Measurements from ENCODE around the gene S100A1.

S100A1 gene

GRCh38 chr1:153610811-153611301 is 17.4 kb upstream of the S100A1 start:
- no peak for FAIRE-seq

DNA sequence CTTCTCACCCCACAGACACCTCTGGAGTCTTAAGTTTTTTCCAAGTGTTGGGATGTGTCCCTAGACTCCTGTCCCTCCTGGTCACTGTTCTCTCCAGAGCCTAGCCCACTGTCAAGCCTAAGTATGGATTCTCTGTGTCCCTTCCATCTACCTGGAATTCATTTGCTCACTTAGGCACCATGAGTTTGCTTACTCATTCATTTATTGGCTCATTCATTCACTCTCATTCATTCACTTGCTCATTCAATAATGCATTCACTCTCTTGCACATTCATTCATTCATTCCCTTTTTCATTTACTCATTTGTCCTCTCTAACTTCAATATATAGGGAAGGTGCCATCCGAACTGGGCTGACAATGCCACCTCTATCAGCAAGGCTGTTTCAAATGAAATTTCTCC is 16.9 kb upstream of the S100A1 start:
- no peak for FAIRE-seq

DNA sequence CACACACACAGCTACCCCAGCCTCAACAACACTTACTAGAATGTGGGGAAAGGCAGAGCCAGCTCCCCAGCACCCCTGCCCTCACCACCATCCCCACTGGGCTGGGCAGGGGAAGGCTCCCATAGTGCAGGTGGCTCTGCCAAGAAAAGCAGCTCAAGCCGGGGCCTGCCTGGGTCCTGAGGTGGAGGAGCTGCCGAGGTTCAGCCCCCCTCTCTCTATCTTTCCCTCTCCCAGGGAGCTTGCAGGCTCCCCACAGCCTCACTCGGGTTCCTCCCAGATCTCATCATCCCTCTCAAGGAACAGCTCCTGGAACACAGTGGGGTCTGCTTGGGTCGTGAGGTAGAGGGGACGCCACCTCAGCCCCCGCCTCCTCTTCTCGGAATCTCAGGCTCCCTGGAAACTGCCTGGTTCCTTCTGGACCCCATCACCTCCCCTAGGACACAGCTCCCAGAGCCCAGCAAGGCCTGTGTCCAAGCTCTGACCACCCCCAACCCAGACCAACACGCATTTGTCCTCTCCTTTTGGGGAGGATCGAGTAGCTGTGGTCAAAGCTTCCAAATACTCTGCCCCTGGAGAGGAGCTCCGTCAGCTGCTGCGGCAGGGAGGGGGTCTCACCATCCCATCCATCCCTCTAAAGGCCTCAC is 16.0 kb upstream of the S100A1 start:
- FAIRE-seq = no peak

- FAIRE-seq = no peak
Measured at GRCh38 chr1:153612755-153613331, 15.4 kb upstream of the S100A1 start, which contains the start of gene S100A16. S100A16 (minus strand) TSS chr1:153613137; CDS start chr1:153608151, 4,986 bp downstream.

- no peak for FAIRE-seq
Measured at GRCh38 chr1:153613406-153613805, 14.8 kb upstream of the S100A1 start.

- no peak for FAIRE-seq
Measured at GRCh38 chr1:153614189-153614900, 13.9 kb upstream of the S100A1 start.

DNA sequence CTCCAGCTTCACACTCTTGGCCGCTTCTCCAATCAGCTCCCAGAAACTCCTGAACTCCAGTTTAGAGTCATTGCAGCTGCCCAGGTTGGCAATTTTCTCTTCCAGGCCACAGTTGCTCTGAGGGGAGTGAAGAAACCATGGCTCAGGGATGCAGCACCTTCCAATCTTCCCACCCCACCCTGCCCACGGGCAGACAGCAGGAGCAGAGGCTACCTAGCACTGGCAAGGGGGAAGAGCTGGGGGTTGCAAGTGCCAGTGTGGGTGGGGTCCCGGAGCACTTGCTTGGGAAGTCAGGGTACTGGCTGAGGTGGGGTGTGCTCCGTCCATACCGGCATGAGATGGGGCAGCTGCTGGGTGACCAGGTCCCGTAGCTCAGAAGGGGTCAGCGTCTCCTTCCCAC is 13.3 kb upstream of the S100A1 start:
- FAIRE-seq = no peak

DNA sequence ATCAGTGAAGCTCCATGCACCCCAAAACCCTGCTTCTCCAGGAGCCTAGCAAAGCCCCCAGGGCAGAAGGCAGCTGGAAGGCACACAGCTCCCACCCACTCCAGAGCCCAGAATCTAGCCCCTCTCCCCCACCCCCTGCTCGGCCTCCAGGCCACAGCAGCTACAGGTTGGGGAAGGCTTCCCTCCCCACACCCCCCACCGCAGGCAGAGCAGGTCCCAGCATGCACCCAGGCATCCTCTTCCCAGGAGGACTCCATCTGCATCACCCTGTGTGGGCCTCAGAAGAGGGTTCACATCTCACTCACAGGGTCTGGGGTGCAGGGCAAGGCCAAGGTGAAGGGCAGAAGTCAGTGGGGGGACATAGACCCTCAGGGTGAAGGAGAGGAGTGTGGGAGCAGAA is 12.8 kb upstream of the S100A1 start:
- no peak for FAIRE-seq

GRCh38 chr1:153616144-153616916 is 11.9 kb upstream of the S100A1 start, which contains the start of gene S100A14:
S100A14 (minus strand) TSS chr1:153616325; CDS start chr1:153615858, 467 bp downstream.
- no peak for FAIRE-seq

GRCh38 chr1:153616917-153617311 is 11.3 kb upstream of the S100A1 start:
- no peak for FAIRE-seq

GRCh38 chr1:153617663-153618062 is 10.6 kb upstream of the S100A1 start:
- no peak for FAIRE-seq

- FAIRE-seq = no peak
Measured at GRCh38 chr1:153619171-153619570, 9.1 kb upstream of the S100A1 start.

DNA sequence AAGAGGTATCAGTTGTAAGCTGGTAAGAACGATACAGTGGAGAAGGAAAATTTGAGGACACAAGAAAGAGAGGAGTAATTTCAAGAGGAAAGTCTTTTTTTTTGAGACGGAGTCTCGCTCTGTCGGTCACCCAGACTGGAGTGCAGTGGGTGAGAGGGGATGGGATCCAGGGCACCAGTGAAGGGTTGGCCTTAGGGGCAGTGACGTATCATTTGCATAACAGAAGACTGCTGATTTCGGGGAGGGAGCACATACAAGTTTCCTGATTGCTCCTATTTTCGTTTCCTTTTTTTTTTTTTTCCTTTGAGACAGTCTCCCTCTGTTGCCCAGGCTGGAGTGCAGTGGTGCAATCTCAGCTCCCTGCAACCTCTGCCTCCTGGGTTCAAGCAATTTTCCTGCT is 5.1 kb upstream of the S100A1 start:
- FAIRE-seq = no peak

- no peak for FAIRE-seq
Measured at GRCh38 chr1:153624965-153625611, 3.1 kb upstream of the S100A1 start.

- no peak for FAIRE-seq
Measured at GRCh38 chr1:153626477-153626903, 1.7 kb upstream of the S100A1 start.

- FAIRE-seq = no peak
Measured at GRCh38 chr1:153626904-153627714, 1.1 kb upstream of the S100A1 start, which contains the start of gene S100A13. S100A13 (minus strand) TSS chr1:153627505; CDS start chr1:153626472, 1,033 bp downstream.

GRCh38 chr1:153628638-153629342 is 556 bp downstream of the S100A1 start:
- FAIRE-seq = no peak

DNA sequence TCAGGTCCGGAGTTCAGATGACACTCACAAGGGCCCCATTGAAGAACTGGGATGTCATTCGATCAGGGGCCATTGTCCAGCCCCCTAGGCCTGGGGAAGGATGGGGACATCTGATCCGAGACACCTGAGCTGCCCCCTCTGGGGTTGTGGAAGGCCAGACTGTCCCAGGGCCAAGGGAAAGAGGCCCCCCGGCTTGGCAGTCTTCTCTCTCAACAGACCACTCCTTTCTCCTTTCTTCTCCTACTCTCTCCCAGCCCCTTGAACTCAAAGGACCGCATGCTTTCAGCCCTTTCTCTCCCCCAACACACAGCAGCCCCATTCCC is 1.1 kb downstream of the S100A1 start:
- FAIRE-seq = no peak

DNA sequence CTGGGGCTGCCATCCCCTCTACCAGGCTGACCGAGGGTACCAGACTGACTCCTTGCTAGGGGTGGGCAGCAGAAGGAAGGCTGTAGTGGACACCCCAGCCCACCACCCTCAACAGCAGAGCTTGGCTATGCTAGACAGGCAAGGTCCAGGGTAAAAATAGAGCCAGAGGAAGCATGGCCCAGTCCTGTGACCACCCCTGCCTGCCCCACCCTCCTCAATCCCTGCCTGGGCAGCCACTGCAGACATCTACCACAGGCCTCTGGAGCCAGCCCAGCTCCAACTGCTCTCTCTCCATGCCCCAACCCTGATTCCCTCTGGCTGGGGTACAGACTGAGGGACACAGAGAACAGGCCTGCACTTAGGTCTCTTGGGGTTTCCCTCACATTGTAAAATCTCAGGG is 1.7 kb downstream of the S100A1 start:
- no peak for FAIRE-seq

DNA sequence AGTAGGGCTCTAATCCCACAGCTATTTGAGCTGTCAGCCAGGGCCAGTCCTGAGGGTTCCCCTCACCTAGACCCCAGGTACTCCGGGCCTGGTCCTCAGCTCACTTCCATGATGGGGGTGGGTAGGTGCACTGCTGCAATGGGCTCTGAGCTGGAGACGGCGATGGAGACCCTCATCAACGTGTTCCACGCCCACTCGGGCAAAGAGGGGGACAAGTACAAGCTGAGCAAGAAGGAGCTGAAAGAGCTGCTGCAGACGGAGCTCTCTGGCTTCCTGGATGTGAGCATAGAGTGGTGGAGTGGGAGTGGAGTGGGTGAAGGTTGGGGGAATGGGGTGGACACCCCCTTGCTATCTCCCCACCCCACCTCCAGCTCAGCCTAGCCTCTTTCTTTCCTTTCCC is 2.1 kb downstream of the S100A1 start:
- FAIRE-seq = no peak
